ENCODE results near the gene IGSF3.
"Not testable (repeated sequence)": the region's sequence is repeated elsewhere in the genome, so short reads cannot be mapped to it uniquely, and the experiment has no call there.

DNA sequence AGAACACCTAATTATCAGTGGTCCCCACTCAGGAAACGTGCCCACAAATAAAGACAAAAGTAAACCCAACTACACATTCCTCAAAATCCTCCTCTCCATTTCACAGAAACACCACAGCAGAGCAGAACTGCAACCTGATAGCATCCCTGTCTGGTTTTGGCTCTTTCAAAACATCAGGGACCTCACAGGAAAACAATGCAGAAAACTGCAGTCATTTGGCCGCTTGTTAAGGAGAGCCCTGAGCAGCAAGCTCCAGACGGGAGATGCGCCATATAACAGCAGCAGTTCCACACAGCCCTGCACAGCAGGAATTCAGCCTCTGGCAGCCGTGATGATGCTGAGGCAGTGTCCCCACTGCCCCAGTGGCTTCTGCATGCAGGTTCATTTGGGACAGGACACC is 23.4 kb downstream of the IGSF3 start:
- TF ChIP-seq POLR2A (IDR thresholded peaks at IDR 0.05) = not testable (repeated sequence)
- TF ChIP-seq, protein P1, sequence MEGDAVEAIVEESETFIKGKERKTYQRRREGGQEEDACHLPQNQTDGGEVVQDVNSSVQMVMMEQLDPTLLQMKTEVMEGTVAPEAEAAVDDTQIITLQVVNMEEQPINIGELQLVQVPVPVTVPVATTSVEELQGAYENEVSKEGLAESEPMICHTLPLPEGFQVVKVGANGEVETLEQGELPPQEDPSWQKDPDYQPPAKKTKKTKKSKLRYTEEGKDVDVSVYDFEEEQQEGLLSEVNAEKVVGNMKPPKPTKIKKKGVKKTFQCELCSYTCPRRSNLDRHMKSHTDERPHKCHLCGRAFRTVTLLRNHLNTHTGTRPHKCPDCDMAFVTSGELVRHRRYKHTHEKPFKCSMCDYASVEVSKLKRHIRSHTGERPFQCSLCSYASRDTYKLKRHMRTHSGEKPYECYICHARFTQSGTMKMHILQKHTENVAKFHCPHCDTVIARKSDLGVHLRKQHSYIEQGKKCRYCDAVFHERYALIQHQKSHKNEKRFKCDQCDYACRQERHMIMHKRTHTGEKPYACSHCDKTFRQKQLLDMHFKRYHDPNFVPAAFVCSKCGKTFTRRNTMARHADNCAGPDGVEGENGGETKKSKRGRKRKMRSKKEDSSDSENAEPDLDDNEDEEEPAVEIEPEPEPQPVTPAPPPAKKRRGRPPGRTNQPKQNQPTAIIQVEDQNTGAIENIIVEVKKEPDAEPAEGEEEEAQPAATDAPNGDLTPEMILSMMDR (IDR thresholded peaks at IDR 0.05) = not testable (repeated sequence)
